K562 (cell line): Measurements from ENCODE around the gene LRRC25. TPM values are rescaled to one million over a fixed set of nuclear protein-coding genes. Genes with fewer than 3 reads are reported as not detected.

Experiments
- BCL6 ChIP-seq: fragments of 250-450 bp; sonication (Bioruptor Pico); IDR thresholded peaks from 2 replicates; pipeline ENCODE4 v1.4.0; 2020
- EWSR1 ChIP-seq: fragments of 450-650 bp; IDR thresholded peaks from 2 replicates; pipeline ENCODE4 v1.6.1; 2018; ENCODE audit warnings: borderline replicate concordance, mild to moderate bottlenecking, low read depth, moderate library complexity; ENCODE audit not compliant: partially characterized antibody
- HNRNPUL1 ChIP-seq: fragments of 200-400 bp; formaldehyde crosslinking; IDR thresholded peaks from 2 replicates; pipeline ENCODE4 v1.6.1; 2017; ENCODE audit warnings: low read length
- NFE2 ChIP-seq: IDR thresholded peaks from 2 replicates; pipeline ENCODE4 v1.6.1; 2014; ENCODE audit warnings: antibody characterized with exemption, low read depth
- RBM14 ChIP-seq: fragments of 200-400 bp; formaldehyde crosslinking; IDR thresholded peaks from 2 replicates; pipeline ENCODE4 v1.6.1; 2018; ENCODE audit warnings: low read depth, mild to moderate bottlenecking, low read length, moderate library complexity, borderline replicate concordance; ENCODE audit not compliant: insufficient read depth
- RFX7 ChIP-seq: fragments of 250-450 bp; sonication (Bioruptor Pico); IDR thresholded peaks from 2 replicates; pipeline ENCODE4 v1.5.1; 2021; ENCODE audit warnings: mild to moderate bottlenecking
- THRA ChIP-seq: fragments of 450-650 bp; IDR thresholded peaks from 2 replicates; pipeline ENCODE4 v1.6.1; 2017; ENCODE audit warnings: mild to moderate bottlenecking, moderate library complexity
- UBTF ChIP-seq, 2 experiments: IDR thresholded peaks; 2 replicates each; pipeline ENCODE4 v1.6.1; 2012; ENCODE audit warnings: improper control_type of control experiment in 2 of 2, low read depth in 2 of 2, low read length in 2 of 2, borderline replicate concordance in 1 of 2
- ZBTB34 ChIP-seq: fragments of 250-450 bp; sonication (Bioruptor Pico); IDR thresholded peaks from 2 replicates; pipeline ENCODE4 v1.8.0; 2021; ENCODE audit warnings: mild to moderate bottlenecking, moderate library complexity
- ZKSCAN8 ChIP-seq: fragments of 200-800 bp; sonication (Bioruptor generic); IDR thresholded peaks from 2 replicates; pipeline ENCODE4 v1.6.1; 2016; ENCODE audit warnings: missing genetic modification characterization, missing compliant biosample characterization
- ZNF133 ChIP-seq: fragments of 250-450 bp; sonication (Bioruptor Pico); IDR thresholded peaks from 2 replicates; pipeline ENCODE4 v1.4.0; 2020; ENCODE audit warnings: mild to moderate bottlenecking
- ZNF175 ChIP-seq: fragments of 200-800 bp; sonication (Bioruptor generic); IDR thresholded peaks from 2 replicates; pipeline ENCODE4 v1.6.1; 2016; ENCODE audit warnings: low read depth, mild to moderate bottlenecking, missing genetic modification characterization, missing compliant biosample characterization
- ZNF584 ChIP-seq: fragments of 200-800 bp; sonication (Bioruptor generic); IDR thresholded peaks from 2 replicates; pipeline ENCODE4 v1.6.1; 2016; ENCODE audit warnings: low read depth, mild to moderate bottlenecking, missing genetic modification characterization, missing compliant biosample characterization
- polyA plus RNA-seq, 8 experiments: library from polyadenylated mRNA; depleted of rRNA in 4 of 8; stranded (reverse) in 5 of 8; unstranded in 3 of 8; fragments of >200 nt; fragmentation: Nextera tagmentation in 2 of 8; fragmentation: Illumina TruSeq in 1 of 8; extraction: Ambion mirVana in 2 of 8; extraction: Trizol in 1 of 8; gene quantifications; 2 replicates each; pipeline versions ENCODE4 v1.2.1 to v1.2.3, GENCODE V29; 2011 to 2014; ENCODE audit warnings: inconsistent platforms in 1 of 8, missing spikeins in 1 of 8
- total RNA-seq, 7 experiments: library from RNA; depleted of rRNA in 6 of 7; stranded (reverse); fragments of >200 nt in 6 of 7; fragmentation: Illumina TruSeq in 2 of 7; extraction: Trizol in 2 of 7; gene quantifications; 2 replicates each; pipeline versions ENCODE4 v1.2.1 to v1.2.3, GENCODE V29; 2011 to 2021; ENCODE audit warnings: low replicate concordance in 1 of 7
- TF ChIP-seq, protein P1 (sequence below): fragments of 450-650 bp; formaldehyde crosslinking; IDR thresholded peaks from 2 replicates; pipeline ENCODE4 v1.4.0; 2022; ENCODE audit warnings: missing genetic modification characterization
- TF ChIP-seq, protein P2 (sequence below): sonication (generic); formaldehyde crosslinking; IDR thresholded peaks from 2 replicates; pipeline ENCODE4 v1.8.0; 2022; ENCODE audit warnings: missing genetic modification reagents, mild to moderate bottlenecking, moderate library complexity, borderline replicate concordance
- TF ChIP-seq, protein P3 (sequence below), 2 experiments: IDR thresholded peaks; 2 replicates each; pipeline ENCODE4 v1.6.1; 2011; ENCODE audit warnings: borderline replicate concordance in 1 of 2, control low read depth in 1 of 2, low read depth in 1 of 2, low read length in 1 of 2, mild to moderate bottlenecking in 1 of 2, mixed read lengths in 1 of 2, moderate library complexity in 1 of 2; ENCODE audit not compliant: insufficient read depth in 1 of 2, insufficient read length in 1 of 2, poor library complexity in 1 of 2, severe bottlenecking in 1 of 2; ENCODE audit errors: extremely low read depth in 1 of 2

The LRRC25 gene
- total and polyA plus RNA-seq, 9 of the 15 experiments (the other 6 are each of a cell fraction or from before 2014, with no cell fraction given) = 0.07 to 0.36 (median 0.10) TPM; not detected in 3

DNA sequence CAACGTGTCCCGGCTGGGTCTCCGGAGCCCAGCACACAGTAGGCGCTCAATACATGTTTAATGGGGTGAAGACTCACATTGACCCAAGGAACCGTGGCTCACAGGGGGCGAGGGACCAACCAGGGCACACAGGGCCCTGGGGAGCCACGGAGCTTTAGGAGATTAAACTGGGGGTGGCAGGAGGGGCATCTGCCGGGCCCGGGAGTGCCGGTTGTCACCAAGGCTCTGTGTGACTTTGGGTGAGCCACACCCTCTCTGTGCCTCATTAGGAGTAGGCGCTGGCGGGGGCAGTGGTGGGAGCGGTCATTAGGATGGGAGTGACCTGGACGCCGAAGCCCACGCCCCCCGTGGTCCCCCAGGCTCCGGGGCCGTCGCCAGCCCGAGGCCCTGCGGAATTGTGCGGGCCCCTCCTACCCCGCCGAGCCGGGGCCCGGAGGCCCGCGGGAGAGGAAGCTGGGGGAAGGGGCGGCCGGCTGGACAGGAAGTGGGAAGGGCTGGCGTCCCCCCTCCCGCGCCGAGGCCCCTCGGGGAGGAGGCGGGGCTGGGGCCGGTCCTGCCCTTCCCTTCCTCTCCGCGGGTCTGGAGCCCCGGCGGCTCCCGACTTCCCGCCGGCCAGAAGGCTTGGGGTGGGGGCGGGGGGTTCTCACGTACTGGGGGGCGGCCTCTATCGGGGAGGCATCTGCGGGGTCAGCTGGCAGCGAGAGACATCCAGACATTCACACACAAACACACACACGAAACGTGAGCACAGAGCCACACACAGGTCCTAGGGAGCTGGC, 20.0 kb upstream of the LRRC25 start (continued):
- TF ChIP-seq THRA (no peak), ZNF584 (CRISPR knock-in tag) (no peak), BCL6 (no peak), HNRNPUL1 (no peak), RFX7 (CRISPR knock-in tag) (no peak), RBM14 (no peak; the same call in 1 of the 2 replicates), ZKSCAN8 (CRISPR knock-in tag) (peak; percentile 100), NFE2 (no peak), UBTF (IDR thresholded peaks at IDR 0.05; ENCODE audit: borderline replicate concordance in 1 of 2, low read depth in 2 of 2, low read length in 2 of 2) (peak; percentile 82 to 87; a peak in 3 of 4 replicates), ZNF133 (no peak), ZNF175 (CRISPR knock-in tag) (peak; percentile 10; the same call in 1 of the 2 replicates), ZBTB34 (no peak), EWSR1 (no peak)
- TF ChIP-seq, protein P1, sequence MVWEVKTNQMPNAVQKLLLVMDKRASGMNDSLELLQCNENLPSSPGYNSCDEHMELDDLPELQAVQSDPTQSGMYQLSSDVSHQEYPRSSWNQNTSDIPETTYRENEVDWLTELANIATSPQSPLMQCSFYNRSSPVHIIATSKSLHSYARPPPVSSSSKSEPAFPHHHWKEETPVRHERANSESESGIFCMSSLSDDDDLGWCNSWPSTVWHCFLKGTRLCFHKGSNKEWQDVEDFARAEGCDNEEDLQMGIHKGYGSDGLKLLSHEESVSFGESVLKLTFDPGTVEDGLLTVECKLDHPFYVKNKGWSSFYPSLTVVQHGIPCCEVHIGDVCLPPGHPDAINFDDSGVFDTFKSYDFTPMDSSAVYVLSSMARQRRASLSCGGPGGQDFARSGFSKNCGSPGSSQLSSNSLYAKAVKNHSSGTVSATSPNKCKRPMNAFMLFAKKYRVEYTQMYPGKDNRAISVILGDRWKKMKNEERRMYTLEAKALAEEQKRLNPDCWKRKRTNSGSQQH (CRISPR knock-in tag) = no peak
- TF ChIP-seq, protein P2, sequence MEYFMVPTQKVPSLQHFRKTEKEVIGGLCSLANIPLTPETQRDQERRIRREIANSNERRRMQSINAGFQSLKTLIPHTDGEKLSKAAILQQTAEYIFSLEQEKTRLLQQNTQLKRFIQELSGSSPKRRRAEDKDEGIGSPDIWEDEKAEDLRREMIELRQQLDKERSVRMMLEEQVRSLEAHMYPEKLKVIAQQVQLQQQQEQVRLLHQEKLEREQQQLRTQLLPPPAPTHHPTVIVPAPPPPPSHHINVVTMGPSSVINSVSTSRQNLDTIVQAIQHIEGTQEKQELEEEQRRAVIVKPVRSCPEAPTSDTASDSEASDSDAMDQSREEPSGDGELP = no peak; the same call in none of the 2 replicates
- TF ChIP-seq, protein P3, sequence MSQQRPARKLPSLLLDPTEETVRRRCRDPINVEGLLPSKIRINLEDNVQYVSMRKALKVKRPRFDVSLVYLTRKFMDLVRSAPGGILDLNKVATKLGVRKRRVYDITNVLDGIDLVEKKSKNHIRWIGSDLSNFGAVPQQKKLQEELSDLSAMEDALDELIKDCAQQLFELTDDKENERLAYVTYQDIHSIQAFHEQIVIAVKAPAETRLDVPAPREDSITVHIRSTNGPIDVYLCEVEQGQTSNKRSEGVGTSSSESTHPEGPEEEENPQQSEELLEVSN (IDR thresholded peaks at IDR 0.05; ENCODE audit: borderline replicate concordance in 1 of 2, extremely low read depth in 1 of 2, insufficient read depth in 1 of 2, insufficient read length in 1 of 2, low read depth in 1 of 2, low read length in 1 of 2, poor library complexity in 1 of 2, severe bottlenecking in 1 of 2) = peak; percentile 51 to 96
